UCSD-AML1 (cell line): ENCODE measurements around the gene SDHAF3.

Experiments used
- DNase-seq: peaks from one replicate; lab custom pipeline; 2025; ENCODE audit not compliant: unreplicated experiment; lab: John Stamatoyannopoulos, UW

The SDHAF3 gene

DNA sequence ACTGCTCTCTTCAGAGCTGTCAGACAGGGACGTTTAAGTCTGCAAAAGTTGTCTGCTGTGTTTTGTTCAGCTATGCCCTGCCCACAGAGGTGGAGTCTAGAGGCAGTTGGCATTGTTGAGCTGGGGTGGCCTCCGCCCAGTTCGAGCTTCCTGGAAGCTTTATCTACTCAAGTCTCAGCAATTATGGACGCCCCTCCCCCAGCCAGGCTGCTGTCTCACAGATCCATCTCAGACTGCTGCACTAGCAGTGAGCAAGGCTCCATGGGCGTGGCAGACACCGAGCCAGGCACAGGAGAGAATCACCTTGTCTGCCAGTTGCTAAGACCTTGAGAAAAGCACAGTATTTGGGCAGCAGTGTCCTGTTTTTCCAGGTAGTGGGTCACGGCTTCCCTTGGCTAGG, 98.1 kb downstream of the SDHAF3 start:
- no peak for DNase-seq

DNA sequence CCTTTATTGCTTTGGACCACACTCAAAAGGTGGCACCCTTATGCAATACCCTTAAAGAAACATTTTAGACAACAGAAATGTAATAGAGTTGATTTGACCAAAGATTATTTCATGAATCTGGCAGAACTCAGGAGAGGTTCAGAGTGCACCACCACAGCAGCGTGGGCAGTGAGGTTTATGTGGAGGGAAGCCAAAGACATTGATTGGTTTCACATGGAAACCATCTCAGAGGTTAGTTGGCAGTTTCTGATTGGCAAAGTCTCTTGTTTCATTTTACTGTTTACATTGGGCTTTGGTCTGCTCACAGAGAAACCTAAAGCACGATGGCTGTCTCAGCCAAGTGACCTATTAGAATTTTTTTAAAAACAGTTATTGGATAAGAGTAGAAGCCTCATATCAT, 101.3 kb downstream of the SDHAF3 start:
- DNase-seq = no peak

DNA sequence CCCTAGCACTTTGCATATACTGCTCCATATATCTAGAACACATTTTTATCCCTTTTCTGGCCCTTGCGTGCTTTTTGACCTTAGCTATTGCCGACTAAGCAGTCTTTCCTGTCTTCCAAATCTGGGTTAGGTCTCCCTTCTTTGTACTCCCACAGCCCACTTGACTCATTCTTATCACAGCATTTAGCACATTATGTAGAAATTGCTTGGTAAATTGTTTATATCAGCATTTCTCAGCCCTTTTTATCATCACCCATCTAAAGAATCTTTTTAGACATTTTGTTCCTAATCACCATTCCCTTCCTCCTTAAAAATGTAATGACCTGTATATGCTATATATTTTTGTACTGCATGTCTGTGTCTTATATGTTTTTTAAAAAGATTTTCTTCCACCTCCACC, 101.7 kb downstream of the SDHAF3 start:
- no peak for DNase-seq

DNA sequence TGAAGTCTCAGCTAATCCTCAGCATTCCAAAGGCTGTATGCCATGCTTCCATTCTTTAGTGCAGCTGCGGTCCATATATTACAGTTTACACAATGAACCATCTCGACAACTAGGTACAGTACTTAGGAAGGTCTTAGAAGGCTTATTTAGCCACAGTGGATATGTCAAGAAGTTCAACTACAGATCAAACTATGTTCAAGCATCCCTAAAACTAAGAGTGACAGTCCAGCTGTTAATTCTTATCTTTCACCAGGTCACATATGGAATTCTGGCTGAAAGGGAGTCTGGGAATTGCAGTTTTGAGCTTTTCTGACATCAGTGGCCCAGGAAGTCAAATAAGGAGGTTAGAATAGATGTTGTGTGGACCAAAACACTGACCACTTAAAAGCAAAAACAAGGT, 106.8 kb downstream of the SDHAF3 start:
- no peak for DNase-seq

DNA sequence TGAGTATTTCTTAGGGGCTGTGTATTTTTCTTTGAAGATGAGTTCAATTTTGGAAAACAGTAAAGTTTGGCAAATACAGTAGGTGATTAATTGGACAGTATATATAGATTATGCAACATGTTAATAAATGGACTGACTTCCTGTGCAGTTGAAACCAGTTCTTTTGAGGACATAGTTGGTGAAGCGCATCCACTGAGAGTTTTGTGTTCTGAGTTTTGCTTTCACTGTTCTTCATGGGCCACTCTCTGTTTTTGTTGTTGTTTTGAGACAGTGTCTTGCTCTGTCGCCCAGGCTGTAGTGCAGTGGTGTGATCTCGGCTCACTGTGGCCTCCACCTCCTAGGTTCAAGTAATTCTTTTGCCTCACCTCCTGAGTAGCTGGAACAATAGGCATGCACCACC, 109.0 kb downstream of the SDHAF3 start:
- DNase-seq = no peak
